ENCODE results near the gene HDGFL3.

HDGFL3 gene

GRCh38 chr15:83207009-83207659 lies 489 bp downstream of the HDGFL3 start (continued):
- TF ChIP-seq ZSCAN18 (tag by site-specific recombination; IDR thresholded peaks at IDR 0.05) (no peak), KLF7 (tag by site-specific recombination; IDR thresholded peaks at IDR 0.05; ENCODE audit: borderline replicate concordance) (no peak; the same call in 1 of the 2 replicates), ZNF529 (tag by site-specific recombination; IDR thresholded peaks at IDR 0.05; ENCODE audit: insufficient replicate concordance) (no peak), HIC1 (tag by site-specific recombination; IDR thresholded peaks at IDR 0.05) (no peak), ZNF19 (tag by site-specific recombination; IDR thresholded peaks at IDR 0.05; ENCODE audit: low read depth) (no peak), ZSCAN30 (tag by site-specific recombination; IDR thresholded peaks at IDR 0.05) (peak; percentile 45; the same call in 1 of the 2 replicates), ZBTB21 (tag by site-specific recombination; IDR thresholded peaks at IDR 0.05) (no peak), ZNF404 (tag by site-specific recombination; IDR thresholded peaks at IDR 0.05) (no peak), AEBP2 (tag by site-specific recombination; IDR thresholded peaks at IDR 0.05; ENCODE audit: borderline replicate concordance) (no peak), ZNF692 (tag by site-specific recombination; IDR thresholded peaks at IDR 0.05) (0 out of 2 replicates have a peak, but pooled peaks have one; percentile 17), ZNF843 (tag by site-specific recombination; IDR thresholded peaks at IDR 0.05) (no peak), ZNF624 (tag by site-specific recombination; IDR thresholded peaks at IDR 0.05) (no peak), ZNF140 (tag by site-specific recombination; IDR thresholded peaks at IDR 0.05) (no peak), ZNF23 (tag by site-specific recombination; IDR thresholded peaks at IDR 0.05; ENCODE audit: borderline replicate concordance) (no peak), ZNF558 (tag by site-specific recombination; IDR thresholded peaks at IDR 0.05) (no peak), ZSCAN23 (tag by site-specific recombination; IDR thresholded peaks at IDR 0.05) (no peak), ZNF791 (tag by site-specific recombination; IDR thresholded peaks at IDR 0.05) (no peak), ZBTB49 (tag by site-specific recombination; IDR thresholded peaks at IDR 0.05; ENCODE audit: low read depth) (no peak), ZNF302 (tag by site-specific recombination; IDR thresholded peaks at IDR 0.05; ENCODE audit: low read depth) (no peak), TCF7L2 (IDR thresholded peaks at IDR 0.05; ENCODE audit: borderline replicate concordance, low read depth, low read length) (no peak), ZBTB6 (tag by site-specific recombination; IDR thresholded peaks at IDR 0.05) (no peak), ZNF175 (tag by site-specific recombination; IDR thresholded peaks at IDR 0.05) (no peak), ZNF391 (tag by site-specific recombination; IDR thresholded peaks at IDR 0.05; ENCODE audit: borderline replicate concordance, low read depth) (peak; percentile 25; the same call in 1 of the 2 replicates), ZBTB8A (tag by site-specific recombination; IDR thresholded peaks at IDR 0.05) (peak; percentile 75), ZNF580 (tag by site-specific recombination; IDR thresholded peaks at IDR 0.05) (no peak), MZF1 (tag by site-specific recombination; IDR thresholded peaks at IDR 0.05; ENCODE audit: borderline replicate concordance) (no peak), ZNF324 (tag by site-specific recombination; IDR thresholded peaks at IDR 0.05) (no peak), ZNF658 (tag by site-specific recombination; IDR thresholded peaks at IDR 0.05) (no peak), HOXA7 (CRISPR knock-in tag; IDR thresholded peaks at IDR 0.05; ENCODE audit: borderline replicate concordance) (no peak), REPIN1 (tag by site-specific recombination; IDR thresholded peaks at IDR 0.05; ENCODE audit: low read depth) (no peak)
